Activated gamma-delta T cell (primary cell): ENCODE data around the gene SH2D2A.
"Not testable (repeated sequence)": the region's sequence is repeated elsewhere in the genome, so short reads cannot be mapped to it uniquely, and the experiment has no call there.

Experiments used
- DNase-seq: peaks from one replicate; lab custom pipeline; 2025; lab: John Stamatoyannopoulos, UW

SH2D2A gene

GRCh38 chr1:156768610-156769295 is 47.9 kb downstream of the SH2D2A start:
- no peak for DNase-seq

GRCh38 chr1:156767879-156768604 is 48.6 kb downstream of the SH2D2A start:
- DNase-seq = peak; percentile 40

GRCh38 chr1:156767101-156767878 is 49.4 kb downstream of the SH2D2A start, which contains the start of gene PRCC:
TSS of gene PRCC (plus strand) at chr1:156767535. CDS start at chr1:156767772, 237 bp downstream.
- peak; percentile 77 for DNase-seq

DNA sequence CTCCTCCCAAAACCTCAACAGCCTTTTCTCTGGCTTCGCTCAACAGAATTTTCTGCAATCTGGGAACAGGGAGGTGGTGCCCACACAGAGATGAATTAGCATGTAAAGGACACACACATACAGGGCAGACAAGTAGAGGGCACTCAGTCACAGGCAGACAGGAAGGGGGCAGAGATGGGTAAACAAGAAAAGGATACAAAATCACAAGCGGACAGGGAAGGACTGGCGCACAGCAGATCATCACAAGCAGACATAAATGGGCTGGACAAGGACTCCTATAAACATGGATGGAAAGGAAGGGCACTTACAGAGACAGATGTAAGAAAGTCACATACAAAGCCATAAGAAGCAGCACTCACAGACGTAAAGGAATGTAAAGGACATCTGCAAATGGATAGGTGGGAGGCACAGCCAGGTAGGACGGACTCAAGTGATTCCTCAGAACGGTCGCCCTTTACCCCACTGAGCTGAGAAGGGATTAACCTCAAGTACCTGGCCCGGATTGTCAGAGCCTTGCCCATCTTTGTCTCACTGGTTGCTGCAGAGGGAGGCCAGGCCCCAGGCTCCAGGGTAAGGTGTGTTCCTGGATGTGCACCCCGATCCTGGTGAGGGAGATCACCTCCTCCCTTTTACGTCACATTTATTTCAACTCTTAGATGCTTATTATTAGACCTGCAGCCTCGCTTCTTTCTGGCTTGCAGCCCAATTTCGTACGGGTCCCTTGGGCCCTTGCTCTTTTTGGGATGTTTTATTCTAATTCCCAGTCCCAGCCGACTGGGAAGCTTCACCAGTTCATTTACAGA is 50.1 kb downstream of the SH2D2A start:
- no peak for DNase-seq

- DNase-seq = no peak
Measured at GRCh38 chr1:156765666-156766065, 51.0 kb downstream of the SH2D2A start.

GRCh38 chr1:156765136-156765535 is 51.5 kb downstream of the SH2D2A start:
- not testable (repeated sequence) for DNase-seq

GRCh38 chr1:156760796-156761104 is 55.9 kb downstream of the SH2D2A start:
- no peak for DNase-seq

- DNase-seq = no peak
Measured at GRCh38 chr1:156760092-156760795, 56.4 kb downstream of the SH2D2A start.

GRCh38 chr1:156757572-156758253 is 58.9 kb downstream of the SH2D2A start:
- not testable (repeated sequence) for DNase-seq

- DNase-seq = no peak
Measured at GRCh38 chr1:156756355-156756754, 60.3 kb downstream of the SH2D2A start.
